ENCODE results near the gene ADARB2.

DNA sequence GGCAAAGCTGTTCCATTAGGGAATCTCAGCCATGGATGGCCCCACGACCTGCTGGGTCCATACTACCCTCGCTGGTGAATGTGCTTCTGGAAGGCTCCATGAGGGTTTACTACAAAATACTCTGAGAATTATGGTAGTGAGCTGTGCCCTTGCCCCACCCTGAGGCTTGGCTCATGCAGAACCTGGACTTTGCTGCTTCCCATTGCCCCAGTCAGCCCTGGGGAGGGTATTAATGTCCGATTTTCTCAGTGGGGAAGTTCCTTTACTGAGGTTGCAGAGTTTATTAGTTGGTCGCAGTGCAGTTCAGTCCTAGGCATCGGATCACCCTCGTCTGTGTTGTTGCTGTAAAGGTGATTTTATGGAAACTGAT lies 371.0 kb downstream of the ADARB2 start:
- TF ChIP-seq, protein P1, sequence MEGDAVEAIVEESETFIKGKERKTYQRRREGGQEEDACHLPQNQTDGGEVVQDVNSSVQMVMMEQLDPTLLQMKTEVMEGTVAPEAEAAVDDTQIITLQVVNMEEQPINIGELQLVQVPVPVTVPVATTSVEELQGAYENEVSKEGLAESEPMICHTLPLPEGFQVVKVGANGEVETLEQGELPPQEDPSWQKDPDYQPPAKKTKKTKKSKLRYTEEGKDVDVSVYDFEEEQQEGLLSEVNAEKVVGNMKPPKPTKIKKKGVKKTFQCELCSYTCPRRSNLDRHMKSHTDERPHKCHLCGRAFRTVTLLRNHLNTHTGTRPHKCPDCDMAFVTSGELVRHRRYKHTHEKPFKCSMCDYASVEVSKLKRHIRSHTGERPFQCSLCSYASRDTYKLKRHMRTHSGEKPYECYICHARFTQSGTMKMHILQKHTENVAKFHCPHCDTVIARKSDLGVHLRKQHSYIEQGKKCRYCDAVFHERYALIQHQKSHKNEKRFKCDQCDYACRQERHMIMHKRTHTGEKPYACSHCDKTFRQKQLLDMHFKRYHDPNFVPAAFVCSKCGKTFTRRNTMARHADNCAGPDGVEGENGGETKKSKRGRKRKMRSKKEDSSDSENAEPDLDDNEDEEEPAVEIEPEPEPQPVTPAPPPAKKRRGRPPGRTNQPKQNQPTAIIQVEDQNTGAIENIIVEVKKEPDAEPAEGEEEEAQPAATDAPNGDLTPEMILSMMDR (IDR thresholded peaks at IDR 0.05; ENCODE audit: low read depth, low read length, poor library complexity, severe bottlenecking): no peak
- no peak for TF ChIP-seq EZH2phosphoT487 (IDR thresholded peaks at IDR 0.05; ENCODE audit: borderline replicate concordance, low read length)

All from DOHH2 (cell line).